GM18520 (cell line): Measurements from ENCODE around the gene CHFR.
A peak's percentile ranks its signal among the peaks of the same experiment; 100 is the strongest.
"Not testable (repeated sequence)": the region's sequence is repeated elsewhere in the genome, so short reads cannot be mapped to it uniquely, and the experiment has no call there.

Source experiments
- ATAC-seq: cut with Tn5 transposase; IDR thresholded peaks from one replicate; pipeline ENCODE4 v1.9.1; 2021; ENCODE audit not compliant: unreplicated experiment

The CHFR gene, protein sequence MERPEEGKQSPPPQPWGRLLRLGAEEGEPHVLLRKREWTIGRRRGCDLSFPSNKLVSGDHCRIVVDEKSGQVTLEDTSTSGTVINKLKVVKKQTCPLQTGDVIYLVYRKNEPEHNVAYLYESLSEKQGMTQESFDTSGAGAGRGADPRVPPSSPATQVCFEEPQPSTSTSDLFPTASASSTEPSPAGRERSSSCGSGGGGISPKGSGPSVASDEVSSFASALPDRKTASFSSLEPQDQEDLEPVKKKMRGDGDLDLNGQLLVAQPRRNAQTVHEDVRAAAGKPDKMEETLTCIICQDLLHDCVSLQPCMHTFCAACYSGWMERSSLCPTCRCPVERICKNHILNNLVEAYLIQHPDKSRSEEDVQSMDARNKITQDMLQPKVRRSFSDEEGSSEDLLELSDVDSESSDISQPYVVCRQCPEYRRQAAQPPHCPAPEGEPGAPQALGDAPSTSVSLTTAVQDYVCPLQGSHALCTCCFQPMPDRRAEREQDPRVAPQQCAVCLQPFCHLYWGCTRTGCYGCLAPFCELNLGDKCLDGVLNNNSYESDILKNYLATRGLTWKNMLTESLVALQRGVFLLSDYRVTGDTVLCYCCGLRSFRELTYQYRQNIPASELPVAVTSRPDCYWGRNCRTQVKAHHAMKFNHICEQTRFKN

DNA sequence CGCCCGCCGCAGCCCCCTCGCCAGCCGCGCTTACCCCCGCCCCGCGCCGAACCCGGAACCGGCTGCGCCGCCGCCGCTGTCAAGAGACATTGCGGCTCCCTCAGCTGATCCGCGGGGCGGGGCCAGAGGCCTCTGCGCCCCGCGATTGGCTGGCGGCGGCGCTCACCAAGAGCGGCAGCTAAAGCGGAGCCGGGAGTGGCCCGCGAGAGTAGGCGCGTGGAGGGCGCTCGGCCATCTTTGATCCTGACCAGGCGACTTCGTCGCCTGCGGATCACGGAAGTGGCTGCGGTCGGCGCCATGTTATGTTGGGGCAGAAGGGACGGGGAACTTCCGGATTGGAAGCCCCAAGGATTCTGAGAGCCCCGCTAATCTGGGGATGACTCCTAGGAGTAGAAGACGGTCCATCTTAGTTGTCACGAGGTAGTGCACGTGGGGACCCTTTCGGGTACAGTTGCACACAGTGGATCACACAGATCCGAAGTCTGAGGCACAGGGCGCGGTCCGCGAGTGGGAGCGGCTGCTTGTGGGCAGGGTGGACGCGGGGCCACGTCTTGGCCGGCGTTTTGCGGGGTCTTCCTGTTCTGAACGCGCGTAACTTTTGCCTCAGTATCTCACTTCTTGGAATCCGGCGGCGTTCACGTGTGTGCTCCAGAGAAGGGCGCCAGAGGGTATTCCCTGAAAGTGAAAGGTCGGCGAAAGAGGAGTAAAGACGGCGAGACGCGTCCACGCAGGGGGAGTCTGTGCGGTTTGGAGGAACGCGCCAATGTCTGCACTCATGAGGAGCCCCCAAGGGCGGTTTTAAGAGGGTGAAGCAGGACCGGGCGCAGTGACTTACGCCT is at the start of gene CHFR:
Gene CHFR, minus strand, starts transcription at position 93 of the 839 bp plus-strand sequence. CDS start 277 bp downstream, outside the sequence.
- peak; percentile 99 for ATAC-seq

DNA sequence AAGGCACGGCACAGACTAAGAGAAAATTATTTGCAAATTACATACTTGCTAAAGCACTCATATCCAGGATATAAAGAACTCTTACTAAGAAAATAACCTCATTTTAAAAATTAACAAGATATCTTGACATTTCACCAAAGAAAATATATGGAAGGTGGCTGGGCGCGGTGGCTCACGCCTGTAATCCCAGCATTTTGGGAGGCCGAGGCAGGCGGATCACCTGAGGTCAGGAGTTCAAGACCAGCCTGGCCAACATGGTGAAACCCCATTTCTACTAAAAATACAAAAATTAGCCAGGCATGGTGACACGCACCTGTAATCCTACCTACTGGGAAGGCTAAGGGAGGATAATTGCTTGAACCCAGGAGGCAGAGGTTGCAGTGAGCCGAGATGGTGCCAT is 49.5 kb upstream of the CHFR start:
- not testable (repeated sequence) for ATAC-seq

DNA sequence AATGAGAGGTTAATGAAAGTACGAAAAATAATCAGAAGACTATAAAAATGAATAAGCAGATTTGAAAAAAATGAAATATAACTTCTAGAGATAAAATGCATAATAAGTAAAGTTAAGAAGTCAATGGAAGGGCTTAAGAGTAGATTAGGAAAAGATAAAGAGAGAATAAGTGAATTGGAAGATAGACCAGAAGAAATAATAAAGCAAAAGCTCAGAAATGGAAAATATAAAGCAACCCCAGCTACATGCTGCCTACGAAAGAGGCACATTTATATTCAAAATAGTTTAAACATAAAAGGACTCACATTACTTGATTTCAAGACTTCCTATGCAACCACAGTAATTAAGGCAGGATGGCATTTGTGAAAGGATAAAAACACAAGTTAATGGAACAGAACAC is 48.8 kb upstream of the CHFR start:
- ATAC-seq: no peak

DNA sequence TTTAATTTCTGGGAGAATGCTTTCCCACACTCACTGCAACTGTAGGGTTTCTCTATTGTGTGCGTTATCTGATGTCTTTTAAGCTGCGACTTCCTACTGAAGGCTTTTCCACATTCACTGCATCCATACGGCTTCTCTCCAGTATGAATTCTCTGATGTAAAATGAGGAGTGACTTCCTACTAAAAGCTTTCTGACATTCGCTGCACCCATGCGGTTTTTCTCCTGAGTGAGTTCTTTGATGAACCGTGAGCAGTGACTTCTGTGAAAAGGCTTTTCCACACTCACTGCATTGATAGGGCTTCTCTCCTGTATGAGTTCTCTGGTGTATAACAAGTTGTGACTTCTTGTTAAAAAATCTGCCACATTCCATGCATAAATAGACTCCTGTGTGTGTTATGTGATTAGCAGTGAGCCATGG is 39.0 kb upstream of the CHFR start:
- no peak for ATAC-seq

DNA sequence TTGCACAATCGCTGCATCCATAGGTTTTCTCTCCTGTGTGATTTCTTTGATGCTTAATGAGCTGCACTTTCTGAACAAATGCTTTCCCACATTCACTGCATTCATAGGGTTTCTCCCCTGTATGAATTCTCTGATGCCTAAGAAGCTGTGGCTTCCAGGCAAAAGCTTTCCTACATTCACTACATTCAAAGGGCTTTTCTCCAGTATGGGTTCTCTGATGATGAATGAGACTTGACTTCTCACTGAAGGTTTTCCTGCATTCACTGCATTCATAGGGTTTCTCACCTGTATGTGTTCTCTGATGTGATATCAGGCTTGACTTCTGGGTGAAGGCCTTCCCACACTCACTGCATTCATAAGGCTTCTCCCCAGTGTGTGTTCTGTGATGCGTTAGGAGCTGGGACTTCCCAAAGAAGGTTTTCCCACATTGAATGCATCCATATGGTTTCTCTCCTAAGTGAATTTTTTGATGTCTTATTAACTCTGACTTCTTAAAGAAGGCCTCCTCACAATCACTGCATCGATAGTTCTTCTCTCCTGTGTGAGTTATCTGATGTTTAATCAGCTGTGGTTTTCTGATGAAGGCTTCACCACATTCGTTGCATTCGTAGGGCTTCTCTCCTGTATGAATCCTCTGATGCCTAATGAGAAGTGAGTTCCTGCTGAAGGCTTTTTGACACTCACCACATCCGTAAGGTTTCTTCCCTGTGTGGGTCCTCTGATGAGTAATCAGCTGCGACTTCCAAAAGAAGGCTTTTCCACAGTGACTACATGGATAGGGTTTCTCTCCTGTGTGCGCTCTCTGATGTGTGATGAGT is 38.4 kb upstream of the CHFR start:
- no peak for ATAC-seq

DNA sequence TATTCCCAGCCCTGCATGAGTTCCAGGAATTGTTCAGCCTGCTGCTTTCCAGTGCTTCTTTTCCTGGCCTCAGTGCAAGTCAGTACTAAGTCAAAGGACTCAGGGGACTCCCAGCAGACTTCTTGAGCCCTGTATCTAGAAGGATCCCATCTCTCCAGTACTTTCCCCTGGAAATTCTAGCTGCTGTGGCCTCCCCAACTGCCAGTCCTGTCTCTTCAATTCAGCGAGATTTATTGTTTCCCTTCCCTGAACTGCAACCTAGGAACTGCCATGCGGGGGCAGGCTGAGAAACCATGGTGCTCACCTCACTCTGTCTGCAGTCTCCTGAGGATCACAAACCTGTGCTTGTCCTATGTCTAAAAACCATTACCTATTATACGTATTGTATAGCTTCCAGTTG is 37.0 kb upstream of the CHFR start:
- ATAC-seq: no peak

DNA sequence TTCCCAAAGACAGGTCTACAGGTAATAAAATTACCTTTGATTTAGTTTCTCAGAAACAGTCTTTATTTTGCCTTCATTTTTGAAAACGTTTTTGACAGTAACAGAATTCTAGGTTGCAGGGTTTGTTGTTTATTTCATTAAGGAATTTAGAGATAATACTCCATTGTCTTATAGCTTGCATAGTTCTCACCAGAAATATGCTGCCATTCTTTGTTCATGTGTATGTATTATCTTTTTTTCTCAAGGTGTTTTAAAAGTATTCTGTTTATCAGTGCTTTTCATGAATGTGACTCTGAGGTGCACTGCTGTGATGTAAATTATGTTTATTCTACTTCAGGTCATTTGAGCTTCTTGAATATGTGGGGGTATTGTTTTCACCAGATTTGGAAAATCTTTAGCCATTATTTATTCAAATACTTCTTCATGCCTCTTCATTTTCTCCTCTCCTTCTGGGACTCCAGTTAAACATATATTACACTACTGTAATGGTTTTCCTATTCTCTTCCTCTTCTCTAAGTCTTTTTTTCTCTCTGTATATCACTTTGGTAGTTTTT is 36.0 kb upstream of the CHFR start:
- no peak for ATAC-seq

DNA sequence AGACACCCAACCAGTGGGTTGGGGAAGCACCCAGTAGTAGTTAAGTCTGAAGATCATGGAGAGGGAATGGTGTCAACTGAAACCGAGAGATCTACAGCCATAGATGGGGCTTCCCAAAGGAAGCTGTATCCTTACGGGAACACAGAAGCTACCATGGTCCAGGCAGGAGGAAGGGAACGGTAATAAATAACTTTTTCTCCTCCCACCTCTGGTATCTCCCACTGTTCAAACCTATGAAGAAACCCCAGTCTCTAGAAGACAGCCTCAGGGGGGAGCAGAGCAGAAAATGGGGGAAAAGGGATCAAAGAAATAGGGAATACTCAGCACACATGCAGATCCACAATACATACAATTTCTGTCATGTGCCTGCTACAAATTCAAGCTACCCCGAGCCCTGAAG is 35.3 kb upstream of the CHFR start:
- ATAC-seq: no peak

DNA sequence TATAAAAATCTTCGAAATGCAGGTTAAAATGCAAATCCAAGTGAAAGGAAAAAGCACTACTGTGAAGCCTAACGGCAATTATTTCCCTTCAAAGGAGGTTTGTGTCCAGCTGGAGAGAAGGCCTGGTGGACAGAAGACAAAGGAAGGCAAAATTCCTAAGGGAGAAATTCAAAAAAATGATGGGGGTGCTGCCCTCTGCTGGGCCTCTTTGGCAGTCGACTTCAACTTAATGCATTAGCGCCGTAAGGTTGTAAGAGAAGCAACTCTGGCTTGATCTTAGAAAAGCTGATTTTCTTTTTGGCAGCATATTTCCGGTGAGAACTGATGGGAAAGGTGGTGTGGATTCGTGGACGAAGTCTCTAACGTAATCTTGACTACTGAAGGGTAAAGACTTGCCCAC is 34.3 kb upstream of the CHFR start:
- ATAC-seq: no peak

DNA sequence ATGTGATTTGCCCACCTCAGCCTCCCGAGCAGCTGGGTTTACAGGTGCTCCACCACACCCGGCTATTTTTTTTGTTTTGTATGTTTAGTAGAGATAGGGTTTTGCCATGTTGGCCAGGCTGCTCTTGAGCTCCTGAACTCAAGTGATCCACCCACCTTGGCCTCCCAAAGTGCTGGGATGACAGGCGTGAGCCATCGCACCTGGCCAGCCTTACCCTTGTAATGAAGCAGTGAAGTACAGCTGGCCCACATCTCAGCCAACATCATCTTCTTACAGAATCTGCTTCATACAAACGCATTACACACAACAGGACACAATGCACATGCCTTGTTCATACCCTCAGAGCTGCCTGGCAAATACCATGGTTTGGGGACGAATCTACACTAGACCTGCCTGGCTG is 31.3 kb upstream of the CHFR start:
- ATAC-seq: no peak

DNA sequence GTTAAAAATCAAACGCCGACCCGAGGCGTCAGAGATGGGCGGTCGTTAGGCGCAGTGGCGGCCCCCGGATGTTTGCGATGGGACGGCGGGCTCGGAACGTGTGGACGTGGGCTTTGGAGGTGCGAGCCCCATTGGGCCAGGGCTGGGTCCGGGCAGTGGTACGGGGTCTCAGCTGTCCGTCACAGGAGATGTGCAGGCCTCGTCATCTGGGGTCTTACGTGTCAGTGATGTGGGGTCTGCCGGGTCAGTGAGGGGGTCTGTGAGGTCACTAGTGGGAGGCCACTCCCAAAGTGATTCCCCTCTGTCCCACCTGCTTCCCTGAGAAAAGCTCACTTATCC is 21.6 kb upstream of the CHFR start:
- no peak for ATAC-seq

DNA sequence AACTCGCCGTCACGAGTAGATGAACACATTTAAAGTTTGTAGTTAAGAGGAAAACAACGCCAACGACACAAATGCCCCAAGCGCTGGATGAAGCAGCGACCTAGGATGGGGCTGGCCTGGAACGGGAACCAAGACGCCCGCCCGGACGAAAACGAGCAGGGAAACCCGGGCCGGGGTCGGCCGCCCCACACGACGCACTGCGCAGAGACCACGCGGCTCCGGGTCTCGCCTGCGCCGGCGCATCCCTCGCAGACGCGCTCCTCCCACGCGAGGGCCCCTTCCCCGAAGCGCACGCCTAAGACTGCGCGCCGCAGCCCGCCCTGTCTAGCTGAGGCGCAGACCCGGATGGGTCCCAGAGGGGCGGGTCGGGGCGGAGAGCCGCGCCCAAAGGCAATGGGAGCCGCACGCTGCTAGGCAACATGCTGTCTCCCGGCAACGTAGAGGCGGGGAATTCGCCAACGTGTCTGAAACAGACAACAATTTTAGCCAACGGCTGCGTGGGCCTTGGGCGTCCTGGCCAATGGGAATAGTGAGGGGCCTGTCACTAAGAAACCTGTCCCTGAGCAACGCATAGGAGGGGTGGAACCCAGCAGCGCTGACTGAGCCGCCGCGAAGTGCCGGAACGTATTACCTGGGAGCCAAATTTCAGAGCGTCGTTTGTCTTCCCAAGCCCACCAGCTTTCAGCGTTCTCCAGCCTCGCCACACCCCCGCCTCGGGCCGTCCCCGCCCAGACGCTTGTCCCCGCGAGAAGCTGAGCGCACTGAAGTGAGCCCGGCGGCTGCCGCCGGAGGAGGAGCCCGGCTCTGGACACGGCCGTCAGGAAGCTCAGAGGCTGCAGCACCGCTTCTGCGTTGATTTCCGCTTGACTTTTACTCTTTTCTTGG is 21.0 kb upstream of the CHFR start:
- ATAC-seq: peak; percentile 73

DNA sequence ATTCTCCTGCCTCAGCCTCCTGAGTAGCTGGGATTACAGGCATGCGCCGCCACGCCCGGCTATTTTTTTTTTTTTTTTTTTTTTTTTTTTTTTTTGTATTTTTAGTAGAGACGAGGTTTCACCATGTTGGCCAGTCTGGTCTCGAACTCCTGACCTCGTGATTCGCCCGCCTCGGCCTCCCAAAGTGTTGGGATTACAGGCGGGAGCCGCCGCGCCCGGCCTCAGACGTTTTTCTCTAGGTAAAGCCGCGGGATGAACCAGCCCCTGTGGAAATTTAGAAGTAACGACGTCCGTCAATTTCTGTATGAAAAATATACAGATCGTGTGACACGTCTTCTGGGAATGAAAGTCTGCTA is 20.4 kb upstream of the CHFR start:
- ATAC-seq: not testable (repeated sequence)

DNA sequence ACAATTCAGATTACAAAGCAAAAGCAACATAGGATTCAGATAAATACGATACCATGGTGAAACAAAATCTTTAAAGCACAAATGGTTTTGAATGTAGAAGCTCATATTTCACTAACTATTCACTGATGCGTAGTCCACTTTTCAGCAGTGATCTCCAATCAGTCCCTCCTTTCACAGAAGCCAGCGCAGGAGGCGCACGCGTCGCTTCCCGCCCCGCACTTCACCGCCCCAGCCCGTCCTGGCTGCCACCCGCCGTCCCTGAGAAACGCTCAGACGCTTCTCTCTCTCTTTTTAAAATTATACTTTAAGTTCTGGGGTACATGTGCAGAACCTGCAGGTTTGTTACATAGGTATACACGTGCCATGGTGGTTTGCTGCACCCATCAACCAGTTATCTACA is 19.8 kb upstream of the CHFR start:
- no peak for ATAC-seq

DNA sequence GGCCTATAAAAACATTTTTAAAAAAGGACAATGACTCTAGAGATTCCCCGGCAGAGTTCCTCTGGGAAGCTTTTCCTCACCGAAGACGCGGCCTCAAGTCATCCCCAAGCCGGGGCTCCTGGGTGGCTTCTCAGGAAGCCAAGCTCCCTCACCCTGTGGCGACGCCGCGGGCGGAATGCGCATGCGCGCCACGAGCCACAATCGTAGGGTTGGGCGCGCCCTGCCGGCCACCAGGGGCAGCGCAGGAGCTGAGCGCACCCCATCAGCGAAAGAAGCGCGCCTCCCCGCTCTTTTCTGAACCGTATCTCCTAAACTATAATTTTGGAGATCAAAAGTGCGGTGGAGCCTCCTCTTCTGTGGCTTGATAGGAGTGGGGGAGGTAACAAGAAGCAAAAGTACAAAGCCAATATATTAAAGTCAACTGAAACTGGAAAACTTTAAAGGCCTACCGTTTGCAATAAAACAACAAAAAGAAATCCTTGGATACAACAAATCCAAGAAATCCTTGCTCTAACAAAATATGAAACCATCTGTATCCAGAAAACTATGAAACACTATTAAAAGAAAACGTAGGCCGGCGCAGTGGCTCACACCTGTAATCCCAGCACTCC is 17.4 kb upstream of the CHFR start:
- no peak for ATAC-seq

DNA sequence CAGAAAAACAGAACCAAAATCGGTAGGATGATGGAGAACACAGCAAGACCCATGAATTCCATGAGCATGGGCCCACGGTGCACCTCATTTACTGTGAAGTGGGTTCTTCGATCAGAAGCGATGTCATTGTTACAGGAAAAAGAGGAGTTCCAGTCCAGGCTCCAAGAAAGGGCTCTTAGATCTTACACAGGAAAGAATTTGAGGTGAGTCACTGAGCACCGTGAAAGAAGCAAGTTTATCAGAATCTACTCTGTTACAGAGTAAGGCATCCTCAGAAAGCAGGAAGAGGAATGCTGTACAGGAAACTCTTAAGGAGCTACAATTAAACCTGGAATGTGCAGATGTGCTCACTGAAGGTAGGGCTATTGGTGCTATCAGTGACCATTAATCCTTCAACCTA is 11.6 kb upstream of the CHFR start:
- ATAC-seq: no peak

DNA sequence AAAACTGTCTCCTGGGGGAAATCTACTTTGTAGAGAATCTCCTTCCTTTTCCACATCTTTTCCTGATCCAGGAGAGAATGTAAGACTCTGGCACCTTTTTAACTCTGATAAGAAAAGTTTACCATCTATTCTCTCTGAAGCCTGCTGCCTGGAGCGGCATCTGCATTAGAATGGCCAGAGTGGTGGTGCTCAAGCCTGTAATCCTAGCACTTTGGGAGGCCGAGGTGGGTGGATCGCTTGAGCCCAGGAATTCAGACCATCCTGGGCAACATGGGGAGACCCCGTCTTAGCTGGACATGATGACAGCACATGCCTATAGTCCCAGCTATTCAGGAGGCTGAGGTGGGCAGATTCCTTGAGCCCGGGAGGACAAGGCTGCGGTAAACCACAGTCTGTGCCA is 1.4 kb upstream of the CHFR start:
- no peak for ATAC-seq

DNA sequence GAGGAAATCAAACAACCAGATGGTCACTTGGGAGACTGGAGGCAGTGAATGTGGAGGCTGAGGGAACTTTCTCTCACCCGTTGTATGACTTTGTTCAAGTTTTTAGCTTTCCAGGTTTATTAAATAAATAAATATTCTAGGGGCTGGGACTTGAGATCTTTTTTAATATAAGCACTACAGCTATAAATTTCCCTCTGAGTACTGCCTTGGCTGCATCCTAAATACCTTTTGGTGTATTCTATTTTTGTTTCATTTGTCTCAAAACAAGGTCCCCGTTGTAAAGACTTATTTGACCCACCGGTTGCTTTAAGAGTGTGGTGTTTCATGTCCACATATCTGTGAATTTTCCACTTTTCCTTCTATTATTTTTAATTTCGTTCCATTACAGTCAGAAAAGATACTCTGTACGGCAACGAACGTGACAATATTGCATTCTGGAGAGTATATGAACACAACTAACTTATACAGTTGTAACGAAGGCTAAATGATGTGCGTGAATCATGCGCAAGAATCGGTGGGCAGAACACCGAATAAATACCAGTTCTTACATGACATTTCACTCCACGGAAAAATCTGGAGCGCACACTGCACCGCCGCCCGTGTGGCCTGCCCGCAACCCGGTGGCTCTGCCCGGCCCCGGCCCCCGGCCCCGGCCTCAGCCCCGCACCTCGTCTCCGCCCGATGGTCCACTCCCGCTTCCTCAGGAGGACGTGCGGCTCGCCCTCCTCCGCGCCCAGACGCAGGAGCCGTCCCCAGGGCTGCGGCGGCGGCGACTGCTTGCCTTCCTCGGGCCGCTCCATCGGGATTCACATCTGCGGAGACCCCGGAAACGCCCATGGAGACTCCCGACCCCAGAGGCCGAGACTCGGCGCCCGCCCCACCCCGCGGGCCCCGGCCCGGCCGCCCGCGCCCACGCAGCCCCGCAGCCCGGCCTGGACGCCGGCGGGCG is 602 bp downstream of the CHFR start:
- peak; percentile 2 for ATAC-seq
